Stomach (tissue), 9 donors: ENCODE results near the gene IGSF3. TPM values are rescaled to one million over a fixed set of nuclear protein-coding genes. Genes with fewer than 3 reads are reported as not detected.

Experiments used
- DNase-seq, 2 donors: peaks; one replicate each; pipeline versions ENCODE4 v3.0.0 to v3.0.0-alpha.2; 2013 to 2019
- H3K27ac ChIP-seq, 5 donors: fragments of 200-600 bp in 4 of 5; sonication (generic) in 4 of 5; one replicate each; pipeline ENCODE4 v1.5.1; 2013 to 2019; ENCODE audit warnings: mild to moderate bottlenecking in 1 of 5, moderate library complexity in 1 of 5
- H3K27me3 ChIP-seq, 3 donors: fragments of 200-600 bp; sonication (generic); one replicate each; pipeline ENCODE4 v1.5.1; 2017 to 2019; ENCODE audit warnings: mixed run types in 1 of 3
- H3K36me3 ChIP-seq, 4 donors: fragments of 200-600 bp; sonication (generic); 1 replicate in 3 of 4; 2 replicates in 1 of 4; pipeline ENCODE4 v1.5.1; 2016 to 2019
- H3K4me1 ChIP-seq, 4 donors: fragments of 200-600 bp; sonication (generic); one replicate each; pipeline ENCODE4 v1.5.1; 2016 to 2019
- H3K4me3 ChIP-seq, 4 donors: fragments of 200-600 bp; sonication (generic) in 3 of 4; one replicate each; pipeline ENCODE4 v1.5.1; 2016 to 2019; ENCODE audit warnings: mild to moderate bottlenecking in 1 of 4
- H3K9me3 ChIP-seq, 4 donors: fragments of 200-600 bp; sonication (generic); one replicate each; pipeline ENCODE4 v1.5.1; 2016 to 2019
- EP300 ChIP-seq: sonication (generic); formaldehyde crosslinking; IDR thresholded peaks from one replicate; pipeline ENCODE4 v1.6.1; 2017; ENCODE audit warnings: antibody characterized with exemption
- POLR2A ChIP-seq, 4 donors: fragments of 450-650 bp; IDR thresholded peaks; one replicate each; pipeline ENCODE4 v1.6.1; 2016; ENCODE audit warnings: antibody characterized with exemption in 4 of 4, control low read depth in 2 of 4, mild to moderate bottlenecking in 1 of 4, moderate library complexity in 1 of 4
- POLR2AphosphoS5 ChIP-seq, 3 donors: sonication (generic); formaldehyde crosslinking; IDR thresholded peaks; one replicate each; pipeline ENCODE4 v1.6.1; 2016; ENCODE audit warnings: antibody characterized with exemption in 3 of 3
- WGBS, 5 donors: extraction: QIAGEN DNeasy Blood & Tissue Kit in 3 of 5; methylation state at CpG; one replicate each; pipeline versions ENCODE4 v1.1.5 to v1.1.7; 2013 to 2018; 5-methylcytosine and 5-hydroxymethylcytosine counted together
- intact Hi-C: fragments of 100-400 bp; cut with DNase I; formaldehyde crosslinking; loops from one replicate; pipeline ENCODE4 v1.15.1; 2023; ENCODE audit warnings: low total_unique reads
- polyA plus RNA-seq, 3 donors: library from polyadenylated mRNA; stranded (reverse); fragments of 200-250 nt; gene quantifications; one replicate each; pipeline ENCODE4 v1.2.3, GENCODE V29; 2013
- total RNA-seq, 5 donors: library from RNA; depleted of rRNA; stranded (reverse); fragments of >200 nt; gene quantifications; one replicate each; pipeline versions ENCODE4 v1.1.0 to v1.2.3, GENCODE V29; 2014 to 2016
- TF ChIP-seq, protein P1 (sequence below), 7 experiments: fragments of 450-650 bp in 4 of 7; fragments of 200-600 bp in 3 of 7; sonication (generic) in 3 of 7; IDR thresholded peaks; one replicate each; pipeline ENCODE4 v1.5.1; 2016 to 2019; ENCODE audit warnings: antibody characterized with exemption in 7 of 7, control low read depth in 2 of 7, mild to moderate bottlenecking in 1 of 7
- donor health status: healthy with polysubstance abuse.
- donor health status: Bipolar disorder and iron deficiency.
- donor health status: healthy.

The IGSF3 gene
- total and polyA plus RNA-seq, 8 donors, result 1.7 to 31.6 (median 20.9) TPM

DNA sequence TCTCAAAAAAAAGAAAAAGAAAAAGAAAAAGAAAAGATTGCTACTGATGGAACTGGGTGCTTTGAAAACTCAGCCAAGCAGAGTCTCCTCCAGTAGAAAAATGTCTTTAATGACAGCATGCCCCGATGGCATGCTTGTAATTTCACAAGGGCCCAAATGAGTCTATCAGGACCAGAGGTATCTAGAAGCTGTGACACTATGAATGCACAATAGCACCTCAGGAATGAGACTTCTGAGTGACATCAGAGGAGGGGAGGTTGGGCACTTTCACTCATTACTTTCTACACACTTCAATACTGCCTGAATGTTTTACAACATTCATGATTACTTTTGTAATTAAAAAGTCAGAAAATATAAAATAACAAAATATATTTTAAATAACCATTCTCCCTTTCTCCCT, 81.6 kb downstream of the IGSF3 start:
- H3K4me3 ChIP-seq, result no peak overlapping the region
- TF ChIP-seq, protein P1, sequence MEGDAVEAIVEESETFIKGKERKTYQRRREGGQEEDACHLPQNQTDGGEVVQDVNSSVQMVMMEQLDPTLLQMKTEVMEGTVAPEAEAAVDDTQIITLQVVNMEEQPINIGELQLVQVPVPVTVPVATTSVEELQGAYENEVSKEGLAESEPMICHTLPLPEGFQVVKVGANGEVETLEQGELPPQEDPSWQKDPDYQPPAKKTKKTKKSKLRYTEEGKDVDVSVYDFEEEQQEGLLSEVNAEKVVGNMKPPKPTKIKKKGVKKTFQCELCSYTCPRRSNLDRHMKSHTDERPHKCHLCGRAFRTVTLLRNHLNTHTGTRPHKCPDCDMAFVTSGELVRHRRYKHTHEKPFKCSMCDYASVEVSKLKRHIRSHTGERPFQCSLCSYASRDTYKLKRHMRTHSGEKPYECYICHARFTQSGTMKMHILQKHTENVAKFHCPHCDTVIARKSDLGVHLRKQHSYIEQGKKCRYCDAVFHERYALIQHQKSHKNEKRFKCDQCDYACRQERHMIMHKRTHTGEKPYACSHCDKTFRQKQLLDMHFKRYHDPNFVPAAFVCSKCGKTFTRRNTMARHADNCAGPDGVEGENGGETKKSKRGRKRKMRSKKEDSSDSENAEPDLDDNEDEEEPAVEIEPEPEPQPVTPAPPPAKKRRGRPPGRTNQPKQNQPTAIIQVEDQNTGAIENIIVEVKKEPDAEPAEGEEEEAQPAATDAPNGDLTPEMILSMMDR (IDR thresholded peaks at IDR 0.05), result no peak
- TF ChIP-seq EP300 (no peak), POLR2A (IDR thresholded peaks at IDR 0.05) (no peak), POLR2AphosphoS5 (IDR thresholded peaks at IDR 0.05) (no peak)
- peaks cover 0 to 17% (median 11%) of the 10 kb centered on the region in 4 donors for H3K36me3 ChIP-seq
- WGBS, 5 donors, result 69 to 94% (median 75%) methylated on average over 1 of the region's 1 CpG
- no peak overlapping the region for H3K27ac ChIP-seq
- intact Hi-C loops, result no loop called here
- DNase-seq, result no peak
- no peaks in the 10 kb centered on the region for H3K9me3 ChIP-seq
- H3K27me3 ChIP-seq, result no peaks in the 10 kb centered on the region
- peaks cover 1 to 19% (median 9%) of the 10 kb centered on the region in 4 donors for H3K4me1 ChIP-seq

DNA sequence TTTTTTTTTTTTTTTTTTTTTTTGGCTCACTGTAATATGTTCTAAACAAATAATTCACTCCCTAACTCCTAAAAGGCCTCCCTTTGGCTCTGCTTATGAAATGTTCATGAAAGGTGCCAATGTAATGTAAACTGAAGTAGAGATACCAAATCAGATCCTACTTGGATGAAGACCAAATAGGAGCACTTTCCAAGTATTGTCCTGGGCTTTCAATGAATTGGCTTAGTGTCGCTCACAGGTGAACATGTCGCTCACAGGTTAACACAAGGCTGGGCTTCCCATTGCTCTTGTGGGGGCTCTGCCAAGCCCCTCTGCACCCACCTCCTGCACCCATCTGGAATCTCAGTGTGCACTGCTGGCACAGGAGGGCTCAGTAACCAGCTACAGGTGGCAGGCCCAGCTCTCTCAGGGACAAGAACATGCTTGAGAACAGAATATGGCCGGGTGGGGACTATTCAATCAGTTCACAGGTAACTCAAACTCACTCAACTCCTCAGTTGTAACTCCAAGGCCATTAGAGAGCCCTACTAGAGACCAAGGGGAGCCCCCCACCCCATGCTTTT, 86.1 kb downstream of the IGSF3 start:
- 50 to 79% (median 58%) methylated on average over 3 of the region's 3 CpGs for WGBS, 5 donors

DNA sequence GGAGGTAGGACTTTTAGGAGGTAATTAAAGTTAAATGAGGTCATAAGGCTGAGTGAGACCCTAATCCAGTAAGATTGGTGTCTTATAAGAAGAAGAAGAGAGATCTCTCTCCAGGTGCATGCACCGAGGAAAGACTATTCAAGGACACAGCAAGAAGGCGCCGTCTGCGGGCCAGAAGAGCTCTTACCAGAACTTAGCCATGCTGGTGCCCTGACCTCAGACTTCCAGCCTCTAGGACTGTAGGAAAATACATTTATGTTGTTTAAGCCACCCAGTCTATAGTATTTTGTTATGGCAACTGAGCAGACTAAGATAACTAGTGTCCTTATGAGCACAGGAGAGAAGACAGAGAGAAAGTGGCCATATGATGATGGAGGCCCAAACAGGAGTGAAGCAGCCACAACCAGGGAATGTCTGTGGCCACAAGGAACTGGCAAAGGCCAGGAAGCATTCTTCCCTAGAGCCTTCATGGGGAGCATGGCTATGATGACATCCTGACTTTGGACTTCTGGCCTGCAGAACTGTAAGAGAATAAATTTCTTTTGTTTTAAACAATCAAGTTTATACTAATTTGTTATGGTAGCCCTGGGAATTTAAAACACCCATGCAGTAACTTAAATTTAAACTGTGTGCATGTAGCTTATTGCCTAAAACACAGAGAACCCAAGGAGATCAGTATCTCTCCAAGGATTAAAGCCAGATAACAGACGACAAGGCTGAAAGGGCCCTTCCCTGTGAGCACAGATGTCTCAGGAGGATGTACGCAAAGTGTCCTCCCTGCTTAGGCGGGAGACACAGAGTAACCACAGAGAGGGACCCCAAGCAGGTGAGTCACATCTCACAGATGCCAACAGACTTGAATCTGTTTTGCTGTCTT, 86.8 kb downstream of the IGSF3 start:
- H3K36me3 ChIP-seq, result peaks cover 0 to 24% (median 14%) of the 10 kb centered on the region in 4 donors
- no peak for DNase-seq
- no peak overlapping the region for H3K4me3 ChIP-seq
- no peaks in the 10 kb centered on the region for H3K9me3 ChIP-seq
- WGBS, 5 donors, result 62 to 78% (median 73%) methylated on average over 7 of the region's 7 CpGs
- intact Hi-C loops, result no loop called here
- no peaks in the 10 kb centered on the region for H3K27me3 ChIP-seq
- H3K27ac ChIP-seq, result no peak overlapping the region
- TF ChIP-seq POLR2AphosphoS5 (IDR thresholded peaks at IDR 0.05) (no peak), POLR2A (IDR thresholded peaks at IDR 0.05) (no peak), EP300 (no peak)
- TF ChIP-seq, protein P1 (IDR thresholded peaks at IDR 0.05), result no peak
- H3K4me1 ChIP-seq, result peaks cover 5 to 16% (median 15%) of the 10 kb centered on the region in 4 donors

More for the DNA sequence above, 86.1 kb downstream of the IGSF3 start:
- Histone ChIP-seq H3K9me3 (no peaks in the 10 kb centered on the region), H3K27me3 (no peaks in the 10 kb centered on the region), H3K4me1 (peaks cover 5 to 16% (median 15%) of the 10 kb centered on the region in 4 donors), H3K4me3 (no peak overlapping the region), H3K27ac (no peak overlapping the region), H3K36me3 (peaks cover 0 to 24% (median 14%) of the 10 kb centered on the region in 4 donors)
- no peak for TF ChIP-seq POLR2A (IDR thresholded peaks at IDR 0.05)
- peak in 1 of 3 donors; percentile 21 for TF ChIP-seq POLR2AphosphoS5 (IDR thresholded peaks at IDR 0.05)
- intact Hi-C loops, result no loop called here
- no peak for DNase-seq

DNA sequence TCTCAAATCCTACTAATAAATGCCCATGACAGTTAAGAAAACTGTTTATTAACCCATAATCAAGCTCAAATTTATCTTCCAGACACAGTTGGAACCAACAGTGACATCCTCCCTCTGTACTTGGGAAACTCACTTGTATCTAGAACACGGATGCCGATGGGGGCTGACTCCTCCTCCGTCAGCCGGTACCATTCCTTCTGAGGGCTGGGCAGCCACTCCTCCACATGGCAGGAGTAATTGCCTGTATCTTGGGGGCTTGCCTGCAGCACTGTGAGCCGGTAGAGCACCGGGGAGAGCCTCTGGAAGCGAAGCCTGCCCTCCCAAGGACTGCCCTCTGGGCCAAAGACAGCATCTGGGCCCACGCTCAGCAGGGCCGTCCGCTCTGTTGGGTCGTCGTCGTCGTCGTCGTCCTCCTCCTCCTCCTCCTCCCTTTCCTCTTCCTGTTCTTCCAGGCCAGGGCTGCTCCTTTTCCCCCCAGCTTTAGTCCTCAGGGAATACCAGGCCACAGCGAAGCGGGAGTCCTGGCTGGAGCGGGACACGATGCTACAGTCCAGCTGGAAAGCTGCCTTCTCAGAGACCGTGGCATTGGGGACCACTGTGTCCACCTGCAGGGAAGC, 88.2 kb downstream of the IGSF3 start:
- no peak for TF ChIP-seq POLR2AphosphoS5 (IDR thresholded peaks at IDR 0.05)
- TF ChIP-seq, protein P1 (IDR thresholded peaks at IDR 0.05), result no peak
- no peak for TF ChIP-seq EP300
- TF ChIP-seq POLR2A (IDR thresholded peaks at IDR 0.05), result no peak
- Histone ChIP-seq H3K4me3 (no peak overlapping the region), H3K27ac (no peak overlapping the region), H3K27me3 (no peaks in the 10 kb centered on the region), H3K36me3 (peaks cover 0 to 15% (median 7%) of the 10 kb centered on the region in 4 donors), H3K9me3 (no peaks in the 10 kb centered on the region), H3K4me1 (peaks cover 11 to 25% (median 18%) of the 10 kb centered on the region in 4 donors)
- intact Hi-C loops, result loop anchor here (10.0 kb wide), 1 partner anchor 475 kb away; no protein-coding TSS in a partner anchor
- 79 to 90% (median 84%) methylated on average over 20 to 21 of the region's 21 CpGs for WGBS, 5 donors
- DNase-seq, result no peak
